CD14-positive monocyte (primary cell): Measurements from ENCODE around the gene ESRRG. TPM values are rescaled to one million over a fixed set of nuclear protein-coding genes. Genes with fewer than 3 reads are reported as not detected.

Experiments
- DNase-seq, 3 donors: peaks; one replicate each; pipeline ENCODE4 v3.0.0-alpha.2; 2011 to 2022
- H2AFZ ChIP-seq: 2 replicates; pipeline ENCODE4 v1.6.0; 2012; ENCODE audit warnings: mild to moderate bottlenecking, low read depth, low read length, inconsistent platforms; ENCODE audit not compliant: insufficient read depth, poor library complexity, severe bottlenecking
- H3K27ac ChIP-seq, 2 donors: 1 replicate in 1 of 2; 2 replicates in 1 of 2; pipeline ENCODE4 v1.5.1; 2012 to 2013; ENCODE audit warnings: low read length in 2 of 2, control low read depth in 1 of 2, inconsistent platforms in 1 of 2, low read depth in 1 of 2, mild to moderate bottlenecking in 1 of 2
- H3K27me3 ChIP-seq, 2 donors: one replicate each; pipeline versions ENCODE4 v1.6.0 to v1.6.1; 2011 to 2013; ENCODE audit warnings: low read length in 2 of 2; ENCODE audit not compliant: control insufficient read depth in 2 of 2, insufficient read depth in 2 of 2
- H3K36me3 ChIP-seq, 2 donors: replicated peaks in 1 of 2; 1 replicate in 1 of 2; 2 replicates in 1 of 2; pipeline versions ENCODE4 v1.5.1 to v1.6.1; 2012 to 2013; ENCODE audit warnings: low read length in 2 of 2, control low read depth in 1 of 2, inconsistent platforms in 1 of 2, mild to moderate bottlenecking in 1 of 2; ENCODE audit not compliant: insufficient read depth in 2 of 2, control insufficient read depth in 1 of 2
- H3K4me1 ChIP-seq, 2 donors: 1 replicate in 1 of 2; 2 replicates in 1 of 2; pipeline versions ENCODE4 v1.5.1 to v1.6.1; 2012 to 2013; ENCODE audit warnings: low read length in 2 of 2, control low read depth in 1 of 2, inconsistent platforms in 1 of 2, mild to moderate bottlenecking in 1 of 2, moderate library complexity in 1 of 2; ENCODE audit not compliant: insufficient read depth in 2 of 2, control insufficient read depth in 1 of 2
- H3K4me2 ChIP-seq: replicated peaks from 2 replicates; pipeline ENCODE3; 2012; ENCODE audit warnings: low read length, moderate library complexity, mild to moderate bottlenecking; ENCODE audit not compliant: poor library complexity, severe bottlenecking; ENCODE audit errors: extremely low read depth
- H3K4me3 ChIP-seq, 3 experiments: fragments of 200-600 bp in 1 of 3; sonication (generic) in 1 of 3; replicated peaks in 1 of 3; 1 replicate in 2 of 3; 2 replicates in 1 of 3; pipeline ENCODE4 v1.5.1; 2011 to 2013; ENCODE audit warnings: low read length in 3 of 3, mild to moderate bottlenecking in 3 of 3, control low read depth in 2 of 3, low read depth in 2 of 3, inconsistent platforms in 1 of 3, moderate library complexity in 1 of 3
- H3K79me2 ChIP-seq: 2 replicates; pipeline ENCODE4 v1.6.0; 2012; ENCODE audit warnings: mild to moderate bottlenecking, control low read depth, inconsistent platforms, low read length, moderate library complexity; ENCODE audit not compliant: insufficient read depth
- H3K9ac ChIP-seq: 2 replicates; pipeline ENCODE4 v1.6.0; 2017; ENCODE audit warnings: low read length, mild to moderate bottlenecking; ENCODE audit not compliant: insufficient read depth, poor library complexity, severe bottlenecking
- H3K9me3 ChIP-seq, 2 donors: replicated peaks in 1 of 2; 1 replicate in 1 of 2; 2 replicates in 1 of 2; pipeline versions ENCODE4 v1.5.1 to v1.6.1; 2012 to 2013; ENCODE audit warnings: low read length in 2 of 2, control low read depth in 1 of 2; ENCODE audit not compliant: control insufficient read depth in 1 of 2, insufficient read depth in 1 of 2
- H4K20me1 ChIP-seq: 2 replicates; pipeline ENCODE4 v1.6.0; 2012; ENCODE audit warnings: mild to moderate bottlenecking, low read length, control low read depth, moderate library complexity; ENCODE audit not compliant: insufficient read depth
- H3K27ac Mint-ChIP-seq, 7 donors: one replicate each; pipeline ENCODE4 v1.8.0; 2020; ENCODE audit warnings: mild to moderate bottlenecking in 7 of 7, mixed read lengths in 7 of 7, moderate library complexity in 6 of 7, inconsistent platforms in 2 of 7
- H3K27me3 Mint-ChIP-seq, 3 donors: one replicate each; pipeline ENCODE4 v1.8.0; 2021 to 2022; ENCODE audit warnings: low read depth in 3 of 3, mild to moderate bottlenecking in 3 of 3, mixed read lengths in 3 of 3, moderate library complexity in 3 of 3, inconsistent platforms in 1 of 3
- H3K36me3 Mint-ChIP-seq, 2 donors: one replicate each; pipeline ENCODE4 v1.8.0; 2020; ENCODE audit warnings: mixed read lengths in 2 of 2, inconsistent platforms in 1 of 2, mild to moderate bottlenecking in 1 of 2
- H3K4me1 Mint-ChIP-seq: one replicate; pipeline ENCODE4 v1.8.0; 2020; ENCODE audit warnings: mild to moderate bottlenecking, mixed read lengths
- H3K4me3 Mint-ChIP-seq, 2 donors: one replicate each; pipeline ENCODE4 v1.8.0; 2020; ENCODE audit warnings: mild to moderate bottlenecking in 2 of 2, mixed read lengths in 2 of 2, moderate library complexity in 1 of 2
- H3K9me3 Mint-ChIP-seq, 7 donors: one replicate each; pipeline ENCODE4 v1.8.0; 2020 to 2022; ENCODE audit warnings: mixed read lengths in 7 of 7, mild to moderate bottlenecking in 6 of 7, moderate library complexity in 6 of 7, inconsistent platforms in 2 of 7
- CTCF ChIP-seq: fragments of 200-600 bp; IDR thresholded peaks from one replicate; pipeline ENCODE4 v1.8.0; 2022; ENCODE audit warnings: antibody characterized with exemption, mild to moderate bottlenecking
- WGBS: methylation state at CpG from one replicate; pipeline ENCODE4 v1.1.5; 2013; ENCODE audit warnings: missing lambda C conversion rate; ENCODE audit not compliant: insufficient coverage; 5-methylcytosine and 5-hydroxymethylcytosine counted together
- intact Hi-C, 2 donors: fragments of 100-400 bp; cut with micrococcal nuclease; formaldehyde crosslinking; loops; one replicate each; pipeline versions ENCODE4 v1.15.0 to v1.15.1; 2023
- polyA plus RNA-seq, 3 donors: library from polyadenylated mRNA; depleted of rRNA in 1 of 3; unstranded in 2 of 3; stranded (reverse) in 1 of 3; fragments of 300-500 nt in 2 of 3; fragments of >200 nt in 1 of 3; fragmentation: Illumina TruSeq in 2 of 3; gene quantifications; 1 replicate in 2 of 3; 2 replicates in 1 of 3; pipeline ENCODE4 v1.2.3, GENCODE V29; 2012 to 2021

The ESRRG gene
- polyA plus RNA-seq, 3 donors, result not detected

- H2AFZ ChIP-seq, result no peak overlapping the region
- Mint-ChIP-seq H3K27ac (no peak overlapping the region), H3K4me1 (no peaks in the 10 kb centered on the region), H3K27me3 (peaks cover 0 to 2% (median 0%) of the 10 kb centered on the region in 3 donors), H3K36me3 (no peaks in the 10 kb centered on the region), H3K4me3 (no peak overlapping the region), H3K9me3 (peaks cover 0 to 2% (median 0%) of the 10 kb centered on the region in 7 donors)
- H3K4me2 ChIP-seq, result no peak overlapping the region
- H3K27me3 ChIP-seq, result no peaks in the 10 kb centered on the region
- no peaks in the 10 kb centered on the region for H3K4me1 ChIP-seq
- no peaks in the 10 kb centered on the region for H3K9me3 ChIP-seq
- WGBS, result no CpG with 5 or more reads among the region's 1 CpG
- no peak for DNase-seq
- no peaks in the 10 kb centered on the region for H3K79me2 ChIP-seq
- H3K27ac ChIP-seq, result no peak overlapping the region
- H3K4me3 ChIP-seq, result no peak overlapping the region
- no peak overlapping the region for H3K9ac ChIP-seq
- no peaks in the 10 kb centered on the region for H4K20me1 ChIP-seq
- intact Hi-C loops, result no loop called here
- no peaks in the 10 kb centered on the region for H3K36me3 ChIP-seq
- TF ChIP-seq CTCF, result no peak
Observed at GRCh38 chr1:216542263-216542662, 181.0 kb downstream of the ESRRG start.

- H3K4me3 ChIP-seq, result no peak overlapping the region
- H3K4me1 Mint-ChIP-seq, result no peaks in the 10 kb centered on the region
- no peak overlapping the region for H3K27ac Mint-ChIP-seq
- H3K9me3 ChIP-seq, result no peaks in the 10 kb centered on the region
- no peaks in the 10 kb centered on the region for H3K36me3 ChIP-seq
- intact Hi-C loops, result no loop called here
- no peak overlapping the region for H3K9ac ChIP-seq
- H4K20me1 ChIP-seq, result no peaks in the 10 kb centered on the region
- H3K27me3 Mint-ChIP-seq, result peaks cover 0 to 2% (median 0%) of the 10 kb centered on the region in 3 donors
- 55% methylated on average over 2 of the region's 2 CpGs for WGBS
- no peak overlapping the region for H2AFZ ChIP-seq
- no peak for DNase-seq
- H3K9me3 Mint-ChIP-seq, result peaks cover 0 to 3% (median 0%) of the 10 kb centered on the region in 7 donors
- no peaks in the 10 kb centered on the region for H3K27me3 ChIP-seq
- no peaks in the 10 kb centered on the region for H3K36me3 Mint-ChIP-seq
- H3K4me2 ChIP-seq, result no peak overlapping the region
- H3K27ac ChIP-seq, result no peak overlapping the region
- H3K4me3 Mint-ChIP-seq, result no peak overlapping the region
- no peaks in the 10 kb centered on the region for H3K79me2 ChIP-seq
- TF ChIP-seq CTCF, result no peak
- H3K4me1 ChIP-seq, result no peaks in the 10 kb centered on the region
Observed at GRCh38 chr1:216535751-216536150, 187.5 kb downstream of the ESRRG start.
